Neutrophil (primary cell): Measurements from ENCODE around the gene CD8A.

ENCODE experiments used
- H3K27ac ChIP-seq: fragments of 200-600 bp; sonication (generic); 2 replicates; pipeline ENCODE4 v1.5.1; 2016; ENCODE audit warnings: mild to moderate bottlenecking, moderate library complexity
- H3K27me3 ChIP-seq: fragments of 200-600 bp; sonication (generic); 2 replicates; pipeline ENCODE4 v1.6.0; 2016; ENCODE audit warnings: mild to moderate bottlenecking
- H3K36me3 ChIP-seq: fragments of 200-600 bp; sonication (generic); 2 replicates; pipeline ENCODE4 v1.5.1; 2017
- H3K4me1 ChIP-seq, 2 experiments: fragments of 200-600 bp in 1 of 2; sonication (generic) in 1 of 2; 1 replicate in 1 of 2; 2 replicates in 1 of 2; pipeline versions ENCODE4 v1.5.1 to v1.6.1; 2013 to 2016; ENCODE audit warnings: low read depth in 1 of 2, low read length in 1 of 2, mild to moderate bottlenecking in 1 of 2, moderate library complexity in 1 of 2; ENCODE audit not compliant: control insufficient read depth in 1 of 2, insufficient read depth in 1 of 2
- H3K4me3 ChIP-seq, 2 experiments: fragments of 200-600 bp in 1 of 2; sonication (generic) in 1 of 2; 1 replicate in 1 of 2; 2 replicates in 1 of 2; pipeline ENCODE4 v1.5.1; 2013 to 2016; ENCODE audit warnings: low read depth in 1 of 2, low read length in 1 of 2, mild to moderate bottlenecking in 1 of 2, moderate library complexity in 1 of 2
- H3K9me3 ChIP-seq: fragments of 200-600 bp; sonication (generic); 2 replicates; pipeline ENCODE4 v1.5.1; 2016
- CTCF ChIP-seq: fragments of 200-600 bp; sonication (generic); IDR thresholded peaks from 2 replicates; pipeline ENCODE4 v1.5.1; 2016; ENCODE audit warnings: antibody characterized with exemption

CD8A gene

GRCh38 chr2:86770816-86771301 lies 19.9 kb downstream of the CD8A start:
- no peak overlapping the region for H3K27ac ChIP-seq
- peaks cover 98% of the 10 kb centered on the region for H3K36me3 ChIP-seq
- H3K27me3 ChIP-seq: no peaks in the 10 kb centered on the region
- no peak for TF ChIP-seq CTCF
- no peaks in the 10 kb centered on the region for H3K4me1 ChIP-seq
- H3K9me3 ChIP-seq: no peaks in the 10 kb centered on the region
- no peak overlapping the region for H3K4me3 ChIP-seq

GRCh38 chr2:86769838-86770237 lies 20.9 kb downstream of the CD8A start:
- H3K27ac ChIP-seq: no peak overlapping the region
- H3K4me1 ChIP-seq: no peaks in the 10 kb centered on the region
- no peaks in the 10 kb centered on the region for H3K9me3 ChIP-seq
- H3K4me3 ChIP-seq: no peak overlapping the region
- peaks cover 95% of the 10 kb centered on the region for H3K36me3 ChIP-seq
- TF ChIP-seq CTCF: no peak
- no peaks in the 10 kb centered on the region for H3K27me3 ChIP-seq

- Histone ChIP-seq H3K27ac (no peak overlapping the region), H3K4me3 (no peak overlapping the region), H3K27me3 (no peaks in the 10 kb centered on the region), H3K4me1 (no peaks in the 10 kb centered on the region), H3K36me3 (peaks cover 80% of the 10 kb centered on the region), H3K9me3 (no peaks in the 10 kb centered on the region)
- TF ChIP-seq CTCF: no peak
Measured at GRCh38 chr2:86768189-86768949, 22.3 kb downstream of the CD8A start.

- H3K27ac ChIP-seq: no peak overlapping the region
- no peaks in the 10 kb centered on the region for H3K27me3 ChIP-seq
- peaks cover 58% of the 10 kb centered on the region for H3K36me3 ChIP-seq
- H3K9me3 ChIP-seq: no peaks in the 10 kb centered on the region
- no peak for TF ChIP-seq CTCF
- H3K4me1 ChIP-seq: no peaks in the 10 kb centered on the region
- H3K4me3 ChIP-seq: no peak overlapping the region
Measured at GRCh38 chr2:86765310-86765695, 25.4 kb downstream of the CD8A start.

GRCh38 chr2:86764661-86765309 lies 25.9 kb downstream of the CD8A start:
- Histone ChIP-seq H3K9me3 (no peaks in the 10 kb centered on the region), H3K36me3 (peaks cover 56% of the 10 kb centered on the region), H3K27ac (peak overlapping the region; percentile 27), H3K4me3 (no peak overlapping the region), H3K27me3 (no peaks in the 10 kb centered on the region), H3K4me1 (no peaks in the 10 kb centered on the region)
- TF ChIP-seq CTCF: peak; percentile 32
